HUES48 (cell line): Measurements from ENCODE around the gene GSTM3.

Experiments
- H3K27ac ChIP-seq: one replicate; pipeline ENCODE4 v1.7.0; 2013; ENCODE audit warnings: low read depth, low read length, inconsistent platforms
- H3K27me3 ChIP-seq: 2 replicates; pipeline ENCODE4 v1.6.1; 2013; ENCODE audit warnings: mild to moderate bottlenecking, low read length; ENCODE audit not compliant: control insufficient read depth, insufficient read depth
- H3K36me3 ChIP-seq: 2 replicates; pipeline ENCODE4 v1.6.1; 2013; ENCODE audit warnings: low read length; ENCODE audit not compliant: control insufficient read depth, insufficient read depth
- H3K4me1 ChIP-seq: 2 replicates; pipeline ENCODE4 v1.6.1; 2013; ENCODE audit warnings: mild to moderate bottlenecking, low read length; ENCODE audit not compliant: control insufficient read depth, insufficient read depth
- H3K4me3 ChIP-seq: 2 replicates; pipeline ENCODE4 v1.5.1; 2013; ENCODE audit warnings: mild to moderate bottlenecking, low read depth, low read length
- H3K9ac ChIP-seq: 2 replicates; pipeline ENCODE4 v1.6.1; 2013; ENCODE audit warnings: mild to moderate bottlenecking, low read depth, low read length, moderate library complexity
- H3K9me3 ChIP-seq: 2 replicates; pipeline ENCODE4 v1.6.1; 2013; ENCODE audit warnings: low read length; ENCODE audit not compliant: control insufficient read depth, insufficient read depth

The GSTM3 gene

DNA sequence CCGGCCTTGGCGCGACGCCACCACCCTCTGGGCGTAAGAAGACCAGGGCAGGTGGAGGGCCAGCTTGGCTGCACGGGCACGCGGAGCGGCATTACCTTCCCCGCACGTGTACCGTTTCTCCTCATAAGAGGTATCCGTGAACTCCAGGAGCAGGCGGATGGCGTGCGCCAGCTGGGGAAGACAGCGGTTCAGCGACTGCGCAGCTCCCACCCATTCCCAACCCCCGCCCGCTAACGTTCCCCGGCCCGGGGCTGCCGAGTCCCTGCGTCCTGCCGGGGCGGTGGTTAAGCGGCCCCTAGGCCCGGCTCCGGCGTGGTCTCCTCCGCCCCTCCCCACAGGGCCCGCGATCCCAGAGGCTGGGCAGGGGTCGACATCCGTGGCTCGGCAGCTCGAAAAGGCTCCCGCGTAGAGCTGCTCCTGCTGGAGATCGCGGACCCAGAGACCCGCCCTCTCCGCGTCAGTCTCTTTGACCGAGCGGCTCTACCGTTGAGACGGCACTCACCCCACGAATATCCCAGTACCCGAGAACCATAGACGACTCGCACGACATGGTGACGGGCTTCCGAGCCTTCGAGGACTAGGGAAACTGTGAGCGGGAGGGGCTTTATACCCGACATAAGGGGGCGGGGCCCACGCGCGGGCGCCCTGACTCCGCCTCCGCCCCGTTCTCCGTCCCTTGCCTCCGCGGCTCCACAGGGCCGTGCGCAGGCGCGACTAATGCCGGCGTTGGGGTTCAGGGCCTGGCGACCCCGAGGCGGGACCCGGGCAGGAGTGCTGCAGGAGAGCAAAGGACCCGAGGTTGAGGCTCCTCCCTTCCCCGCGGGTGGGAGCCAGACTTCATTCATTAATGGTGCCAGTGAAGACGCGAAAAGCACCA is 862 bp downstream of the GSTM3 start:
- H3K9me3 ChIP-seq = no peaks in the 10 kb centered on the region
- H3K36me3 ChIP-seq = no peaks in the 10 kb centered on the region
- peaks cover 46% of the 10 kb centered on the region for H3K27me3 ChIP-seq
- H3K9ac ChIP-seq = peak overlapping the region; percentile 27; the same call in 1 of the 2 replicates
- H3K27ac ChIP-seq = no peak overlapping the region
- H3K4me1 ChIP-seq = no peaks in the 10 kb centered on the region
- peak overlapping the region; percentile 70 for H3K4me3 ChIP-seq

DNA sequence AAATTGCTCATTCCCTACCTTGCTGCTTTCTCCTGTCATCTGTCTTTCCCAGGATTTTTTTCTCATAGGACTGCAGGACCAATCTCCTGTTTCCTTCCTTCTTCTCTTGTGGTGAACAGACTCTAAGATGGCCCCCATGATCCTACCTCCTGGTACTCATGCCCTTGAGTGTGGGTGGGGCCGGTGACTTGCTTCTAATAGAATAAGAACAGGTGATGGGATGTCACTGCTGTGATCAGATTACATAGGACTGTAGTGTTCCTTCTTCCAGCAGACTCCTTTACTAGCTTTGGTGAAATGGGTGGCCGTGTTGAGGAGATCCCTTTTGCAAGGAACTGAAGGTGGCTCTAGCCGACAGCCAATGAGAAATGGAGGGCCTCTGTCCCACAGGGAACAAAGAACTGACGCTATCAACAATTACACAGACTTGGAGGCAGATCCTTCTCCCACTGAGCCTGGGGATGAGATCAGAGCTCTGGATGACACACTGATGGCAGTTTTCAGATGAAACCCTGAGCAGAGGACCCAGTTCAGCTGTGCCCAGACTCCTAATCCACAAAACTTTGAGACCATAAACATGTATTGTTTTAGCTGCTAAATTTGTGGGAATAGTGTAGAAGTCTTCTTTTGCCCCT is 7.5 kb downstream of the GSTM3 start:
- Histone ChIP-seq H3K27ac (no peak overlapping the region), H3K9ac (no peak overlapping the region)

GRCh38 chr1:109732390-109732881 is 8.4 kb downstream of the GSTM3 start:
- no peaks in the 10 kb centered on the region for H3K9me3 ChIP-seq
- peaks cover 2% of the 10 kb centered on the region; the same call in 1 of the 2 replicates for H3K27me3 ChIP-seq
- H3K4me1 ChIP-seq = no peaks in the 10 kb centered on the region
- H3K36me3 ChIP-seq = no peaks in the 10 kb centered on the region
- H3K9ac ChIP-seq = no peak overlapping the region
- H3K27ac ChIP-seq = no peak overlapping the region
- H3K4me3 ChIP-seq = no peak overlapping the region

More for the DNA sequence above, 7.5 kb downstream of the GSTM3 start:
- Histone ChIP-seq H3K9me3 (no peaks in the 10 kb centered on the region), H3K27me3 (peaks cover 11% of the 10 kb centered on the region), H3K4me3 (no peak overlapping the region), H3K36me3 (no peaks in the 10 kb centered on the region), H3K4me1 (no peaks in the 10 kb centered on the region)

DNA sequence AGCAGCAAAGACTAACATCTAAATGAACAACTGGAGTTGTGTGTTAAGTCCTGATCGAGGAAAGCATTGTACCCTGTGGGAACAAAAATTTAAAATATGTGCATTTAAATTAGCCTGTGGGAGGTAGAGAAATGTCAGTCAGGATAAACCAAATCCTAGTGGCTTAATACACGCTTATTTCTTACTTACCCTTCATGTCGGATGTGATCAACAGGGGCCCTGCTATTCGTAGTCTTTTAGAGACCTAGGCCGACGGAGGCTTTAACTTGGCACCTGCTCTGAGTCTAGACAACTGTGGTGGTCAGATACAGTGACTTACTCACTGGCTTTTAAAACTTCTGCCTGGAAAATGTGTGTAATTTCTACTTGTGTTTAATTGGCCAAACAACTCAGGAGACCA is 10.2 kb downstream of the GSTM3 start:
- H3K9ac ChIP-seq = no peak overlapping the region
- no peaks in the 10 kb centered on the region for H3K4me1 ChIP-seq
- peaks cover 2% of the 10 kb centered on the region; the same call in 1 of the 2 replicates for H3K9me3 ChIP-seq
- no peaks in the 10 kb centered on the region for H3K27me3 ChIP-seq
- H3K27ac ChIP-seq = no peak overlapping the region
- H3K36me3 ChIP-seq = no peaks in the 10 kb centered on the region
- no peak overlapping the region for H3K4me3 ChIP-seq

- Histone ChIP-seq H3K9me3 (peaks cover 2% of the 10 kb centered on the region; the same call in 1 of the 2 replicates), H3K9ac (no peak overlapping the region), H3K4me1 (no peaks in the 10 kb centered on the region), H3K4me3 (no peak overlapping the region), H3K36me3 (no peaks in the 10 kb centered on the region), H3K27me3 (no peaks in the 10 kb centered on the region), H3K27ac (no peak overlapping the region)
Observed at GRCh38 chr1:109728870-109729269, 12.0 kb downstream of the GSTM3 start.

DNA sequence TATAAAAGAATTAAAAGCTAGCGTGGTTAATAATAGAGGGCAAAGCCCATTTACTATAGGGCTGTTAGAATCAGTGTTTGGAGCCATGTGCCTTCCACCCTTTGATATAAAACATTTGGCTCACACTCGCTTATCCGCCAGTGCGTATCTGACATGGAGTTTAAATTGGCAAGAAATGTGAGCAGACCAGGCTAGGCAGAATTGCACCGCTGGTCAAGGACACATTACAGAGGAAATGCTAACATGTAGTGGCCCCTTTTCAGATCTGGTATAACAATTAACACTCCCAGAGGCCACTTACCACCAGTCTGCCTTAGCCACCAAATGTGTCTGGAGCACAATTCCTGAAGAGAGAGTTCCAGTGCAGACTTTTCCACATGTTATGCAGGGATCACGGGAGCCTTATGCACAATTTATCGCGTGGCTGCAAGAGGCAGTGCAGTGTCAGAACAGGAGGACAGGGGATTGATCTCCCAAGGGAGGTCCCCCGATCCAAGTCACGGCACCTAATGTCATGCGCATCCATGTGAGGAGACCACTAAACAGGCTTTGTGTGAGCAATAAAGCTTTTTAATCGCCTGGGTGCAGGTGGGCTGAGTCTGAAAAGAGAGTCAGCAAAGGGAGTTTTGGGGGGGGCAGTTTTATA is 14.0 kb downstream of the GSTM3 start:
- Histone ChIP-seq H3K27ac (no peak overlapping the region), H3K27me3 (no peaks in the 10 kb centered on the region), H3K9me3 (peaks cover 2% of the 10 kb centered on the region; the same call in 1 of the 2 replicates), H3K9ac (no peak overlapping the region), H3K36me3 (no peaks in the 10 kb centered on the region), H3K4me3 (no peak overlapping the region), H3K4me1 (no peaks in the 10 kb centered on the region)

DNA sequence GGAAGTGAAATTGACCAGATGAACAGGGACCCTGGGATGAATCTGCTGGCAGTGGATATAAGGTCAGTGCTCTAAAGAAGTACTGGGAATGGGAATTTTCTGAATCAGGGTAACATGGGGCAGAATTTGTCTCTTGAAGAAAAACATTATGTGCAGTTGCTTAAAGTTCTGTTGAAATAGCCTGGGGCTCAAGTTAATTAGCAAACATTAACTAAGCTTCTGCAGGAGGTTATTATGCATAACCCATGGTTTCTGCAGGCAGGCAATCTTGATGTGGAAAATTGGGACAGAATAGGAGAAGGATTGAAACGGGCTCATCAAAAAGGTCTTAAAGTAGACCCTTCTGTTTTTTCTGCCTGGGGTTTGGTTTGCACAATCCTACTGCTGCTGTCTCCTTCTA is 14.8 kb downstream of the GSTM3 start:
- Histone ChIP-seq H3K4me1 (no peaks in the 10 kb centered on the region), H3K36me3 (no peaks in the 10 kb centered on the region), H3K27ac (no peak overlapping the region), H3K9ac (no peak overlapping the region), H3K9me3 (peaks cover 2% of the 10 kb centered on the region; the same call in 1 of the 2 replicates), H3K27me3 (no peaks in the 10 kb centered on the region), H3K4me3 (no peak overlapping the region)

DNA sequence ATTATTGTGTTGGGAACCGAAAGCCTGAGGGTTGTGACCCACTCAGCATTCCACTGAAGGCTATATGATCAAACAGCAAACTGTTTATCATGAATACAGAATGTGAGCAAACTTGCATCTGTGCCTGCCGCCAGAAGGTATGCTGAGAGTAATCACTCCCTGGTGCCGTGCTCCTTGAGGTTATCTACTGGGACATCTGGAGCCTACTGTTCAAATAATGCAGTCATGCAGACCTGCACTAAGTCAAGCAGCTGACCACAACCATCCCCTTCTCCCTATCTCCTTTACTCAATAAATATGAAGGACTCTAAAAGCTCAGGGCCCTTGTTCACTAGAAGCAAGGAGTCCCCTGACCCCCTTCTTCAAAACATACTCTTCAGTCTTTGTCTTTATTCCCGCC is 15.3 kb downstream of the GSTM3 start:
- no peaks in the 10 kb centered on the region for H3K36me3 ChIP-seq
- no peak overlapping the region for H3K9ac ChIP-seq
- peaks cover 2% of the 10 kb centered on the region; the same call in 1 of the 2 replicates for H3K9me3 ChIP-seq
- H3K27ac ChIP-seq = no peak overlapping the region
- H3K4me3 ChIP-seq = no peak overlapping the region
- no peaks in the 10 kb centered on the region for H3K27me3 ChIP-seq
- no peaks in the 10 kb centered on the region for H3K4me1 ChIP-seq

DNA sequence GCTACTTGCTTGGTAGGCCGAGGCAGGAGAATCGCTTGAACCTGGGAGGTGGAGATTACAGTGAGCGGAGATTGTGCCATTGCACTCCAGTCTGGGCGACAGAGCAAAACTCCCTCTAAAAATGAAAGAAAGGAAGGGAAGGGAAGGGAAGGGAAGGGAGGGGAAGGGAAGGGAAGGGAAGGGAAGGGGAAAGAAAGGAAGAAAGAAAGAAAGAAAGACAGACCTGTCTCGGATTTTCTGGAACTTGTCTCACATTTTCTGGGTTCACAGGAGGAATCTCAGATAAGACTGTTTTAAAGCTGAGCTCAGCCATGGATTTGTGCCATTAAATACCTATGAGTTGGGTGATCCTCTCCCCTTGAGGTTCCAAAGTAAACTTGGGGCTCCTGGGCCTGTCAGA is 15.9 kb downstream of the GSTM3 start:
- H3K36me3 ChIP-seq = no peaks in the 10 kb centered on the region
- H3K27ac ChIP-seq = no peak overlapping the region
- peaks cover 2% of the 10 kb centered on the region; the same call in 1 of the 2 replicates for H3K9me3 ChIP-seq
- H3K4me3 ChIP-seq = no peak overlapping the region
- H3K9ac ChIP-seq = no peak overlapping the region
- no peaks in the 10 kb centered on the region for H3K27me3 ChIP-seq
- no peaks in the 10 kb centered on the region for H3K4me1 ChIP-seq

DNA sequence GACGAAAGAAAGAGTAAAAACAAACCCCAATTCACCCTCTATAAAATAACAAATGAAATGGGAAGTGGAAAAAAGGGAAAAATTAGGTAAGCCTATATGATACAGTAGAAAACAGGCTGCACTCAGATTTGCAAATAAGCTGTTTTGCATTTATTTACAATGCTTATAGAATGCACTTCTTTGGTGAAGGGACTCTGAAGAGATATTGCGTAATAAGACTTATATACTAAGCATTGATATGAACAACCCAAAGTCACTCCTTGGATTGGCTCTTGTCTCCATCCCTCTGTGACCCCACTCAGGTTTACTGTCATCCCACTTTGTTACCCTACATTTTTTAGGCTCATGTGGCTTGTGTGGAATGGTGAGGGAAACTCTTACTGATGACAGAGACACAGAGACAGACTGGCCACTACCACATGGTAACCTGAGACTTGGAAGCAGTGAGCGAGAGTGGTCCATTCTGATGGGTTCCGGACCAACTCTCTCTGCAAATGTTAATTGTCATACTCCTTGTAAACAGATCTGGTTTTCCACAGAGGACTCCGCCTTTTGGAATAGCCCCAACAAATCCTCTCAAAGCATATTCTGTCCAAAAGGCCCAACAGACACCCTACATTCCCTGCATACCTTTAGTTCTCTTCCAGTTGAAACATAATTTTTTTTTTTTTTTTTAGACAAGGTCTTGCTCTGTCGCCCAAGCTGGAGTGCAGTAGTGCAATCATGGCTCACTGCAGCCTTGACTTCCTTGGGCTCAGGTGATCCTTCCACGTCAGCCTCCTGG is 17.7 kb downstream of the GSTM3 start:
- H3K9me3 ChIP-seq = peaks cover 2% of the 10 kb centered on the region; the same call in 1 of the 2 replicates
- H3K27ac ChIP-seq = no peak overlapping the region
- no peaks in the 10 kb centered on the region for H3K4me1 ChIP-seq
- H3K36me3 ChIP-seq = no peaks in the 10 kb centered on the region
- H3K9ac ChIP-seq = no peak overlapping the region
- no peaks in the 10 kb centered on the region for H3K27me3 ChIP-seq
- H3K4me3 ChIP-seq = no peak overlapping the region
